ENCODE data around the gene SYNGAP1.

GRCh38 chr6:33412140-33413009 lies 7.5 kb upstream of the SYNGAP1 start:
- TF ChIP-seq POLR2A (conservative IDR thresholded peaks at IDR 0.05) (no peak), KLF6 (CRISPR knock-in tag; IDR thresholded peaks at IDR 0.05; ENCODE audit: borderline replicate concordance) (no peak), CTCF (IDR thresholded peaks at IDR 0.05 in 2 of 3, conservative IDR thresholded peaks at IDR 0.05 in 1 of 3; ENCODE audit: insufficient read depth in 2 of 3, low read depth in 1 of 3, low read length in 3 of 3) (no peak), MAZ (CRISPR knock-in tag; conservative IDR thresholded peaks at IDR 0.05 in 1 of 2, IDR thresholded peaks at IDR 0.05 in 1 of 2) (no peak), DPF2 (IDR thresholded peaks at IDR 0.05) (no peak), POLR2AphosphoS2 (IDR thresholded peaks at IDR 0.05; ENCODE audit: low read length) (no peak), SIX5 (IDR thresholded peaks at IDR 0.05; ENCODE audit: borderline replicate concordance in 1 of 2, insufficient read depth in 1 of 2, low read depth in 1 of 2, low read length in 2 of 2) (no peak)
- TF ChIP-seq, protein P1, sequence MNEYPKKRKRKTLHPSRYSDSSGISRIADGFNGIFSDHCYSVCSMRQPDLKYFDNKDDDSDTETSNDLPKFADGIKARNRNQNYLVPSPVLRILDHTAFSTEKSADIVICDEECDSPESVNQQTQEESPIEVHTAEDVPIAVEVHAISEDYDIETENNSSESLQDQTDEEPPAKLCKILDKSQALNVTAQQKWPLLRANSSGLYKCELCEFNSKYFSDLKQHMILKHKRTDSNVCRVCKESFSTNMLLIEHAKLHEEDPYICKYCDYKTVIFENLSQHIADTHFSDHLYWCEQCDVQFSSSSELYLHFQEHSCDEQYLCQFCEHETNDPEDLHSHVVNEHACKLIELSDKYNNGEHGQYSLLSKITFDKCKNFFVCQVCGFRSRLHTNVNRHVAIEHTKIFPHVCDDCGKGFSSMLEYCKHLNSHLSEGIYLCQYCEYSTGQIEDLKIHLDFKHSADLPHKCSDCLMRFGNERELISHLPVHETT (CRISPR knock-in tag; conservative IDR thresholded peaks at IDR 0.05 in 1 of 2, IDR thresholded peaks at IDR 0.05 in 1 of 2) = no peak
